Measurements from ENCODE around the gene CUEDC1. TPM values are rescaled to one million over a fixed set of nuclear protein-coding genes. Genes with fewer than 3 reads are reported as not detected.

CUEDC1 gene
- total and polyA plus RNA-seq, 2 donors (not counting 1 experiment from before 2014, with no cell fraction given), result 0.57 TPM; not detected in 1

DNA sequence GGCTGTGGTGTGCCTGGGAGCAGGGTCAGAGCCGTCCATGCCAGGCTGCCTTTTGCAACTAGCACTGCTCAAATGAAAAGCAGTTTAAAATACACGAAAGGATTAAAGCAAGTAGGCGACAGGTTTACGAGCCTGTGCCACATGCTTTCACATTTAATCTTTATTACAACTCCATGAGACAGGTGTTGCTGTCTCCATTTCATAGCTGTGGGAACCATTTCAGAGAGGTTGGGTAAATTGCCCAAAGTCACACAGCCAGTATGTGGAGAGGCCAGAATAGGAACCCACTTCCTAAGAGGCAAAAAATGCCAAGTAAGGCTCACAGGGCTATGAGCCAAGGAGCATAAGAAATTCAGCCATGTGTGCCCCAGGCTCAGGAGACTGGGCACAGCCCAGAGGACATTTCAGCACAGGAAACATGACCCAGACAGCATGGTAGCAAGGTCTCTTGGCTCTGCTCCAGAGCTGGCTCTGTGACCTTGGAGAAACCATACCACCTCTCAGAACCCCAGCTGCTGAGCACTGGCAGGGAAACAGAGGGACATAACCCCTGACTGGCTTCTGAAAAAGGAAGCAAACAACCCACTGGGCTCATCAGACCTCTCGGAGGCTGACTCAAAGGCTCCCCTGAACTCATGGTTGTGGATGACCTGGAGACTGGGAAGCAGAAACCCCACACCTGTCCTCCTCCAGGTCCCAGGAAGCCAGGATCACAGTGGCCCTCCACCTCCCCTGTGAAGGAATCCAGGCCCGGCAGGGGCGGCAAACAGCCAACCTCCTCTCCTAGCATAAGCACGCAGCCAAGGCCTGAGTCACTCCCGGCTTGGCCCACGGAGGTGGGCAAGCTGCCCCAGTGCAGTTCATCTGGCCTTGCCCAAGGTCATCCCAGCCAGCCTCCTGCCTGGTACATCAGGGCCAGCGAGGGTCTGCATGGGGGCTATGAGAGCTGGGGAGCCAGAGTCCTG, 65.0 kb downstream of the CUEDC1 start:
- ChIA-PET CTCF (interaction anchor here (1.0 to 10.5 kb wide), 11 partner anchors 10 to 223 kb away, joined by 3 to 214 read pairs (median 4); partner anchors contain the start of gene VEZF1), POLR2A (no interaction called here)
- H3K4me3 Mint-ChIP-seq, result no peak overlapping the region

More for the DNA sequence above, 65.0 kb downstream of the CUEDC1 start:
- H3K4me1 ChIP-seq (ENCODE audit: control insufficient read depth in 2 of 2, insufficient read depth in 2 of 2, low read length in 2 of 2), result peaks cover 0 to 3% of the 10 kb centered on the region in 2 donors
- no peak for TF ChIP-seq EZH2 (IDR thresholded peaks at IDR 0.05; ENCODE audit: borderline replicate concordance, insufficient read depth, low read depth, low read length, poor library complexity, severe bottlenecking)
- TF ChIP-seq, protein P1, sequence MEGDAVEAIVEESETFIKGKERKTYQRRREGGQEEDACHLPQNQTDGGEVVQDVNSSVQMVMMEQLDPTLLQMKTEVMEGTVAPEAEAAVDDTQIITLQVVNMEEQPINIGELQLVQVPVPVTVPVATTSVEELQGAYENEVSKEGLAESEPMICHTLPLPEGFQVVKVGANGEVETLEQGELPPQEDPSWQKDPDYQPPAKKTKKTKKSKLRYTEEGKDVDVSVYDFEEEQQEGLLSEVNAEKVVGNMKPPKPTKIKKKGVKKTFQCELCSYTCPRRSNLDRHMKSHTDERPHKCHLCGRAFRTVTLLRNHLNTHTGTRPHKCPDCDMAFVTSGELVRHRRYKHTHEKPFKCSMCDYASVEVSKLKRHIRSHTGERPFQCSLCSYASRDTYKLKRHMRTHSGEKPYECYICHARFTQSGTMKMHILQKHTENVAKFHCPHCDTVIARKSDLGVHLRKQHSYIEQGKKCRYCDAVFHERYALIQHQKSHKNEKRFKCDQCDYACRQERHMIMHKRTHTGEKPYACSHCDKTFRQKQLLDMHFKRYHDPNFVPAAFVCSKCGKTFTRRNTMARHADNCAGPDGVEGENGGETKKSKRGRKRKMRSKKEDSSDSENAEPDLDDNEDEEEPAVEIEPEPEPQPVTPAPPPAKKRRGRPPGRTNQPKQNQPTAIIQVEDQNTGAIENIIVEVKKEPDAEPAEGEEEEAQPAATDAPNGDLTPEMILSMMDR (IDR thresholded peaks at IDR 0.05), result no peak
- WGBS (ENCODE audit: insufficient coverage), result 76% methylated on average over 6 of the region's 11 CpGs
- H3K27ac ChIP-seq (ENCODE audit: low read length in 2 of 2), result no peak overlapping the region
- no peaks in the 10 kb centered on the region for H3K9me3 ChIP-seq (ENCODE audit: control extremely low read depth in 1 of 3, control insufficient read depth in 2 of 3, insufficient read depth in 1 of 3, low read length in 2 of 3)
- no peak for DNase-seq
- H3K79me2 ChIP-seq (ENCODE audit: control insufficient read depth, insufficient read depth, low read length), result no peaks in the 10 kb centered on the region
- Mint-ChIP-seq H3K9me3 (ENCODE audit: insufficient read depth) (no peaks in the 10 kb centered on the region), H3K27ac (no peak overlapping the region), H3K4me1 (peaks cover 5% of the 10 kb centered on the region), H3K27me3 (peaks cover 39% of the 10 kb centered on the region)
- H3K9ac ChIP-seq (ENCODE audit: low read length), result no peak overlapping the region
- no peaks in the 10 kb centered on the region for H3K36me3 ChIP-seq (replicated peaks in 1 of 2; ENCODE audit: control extremely low read depth in 1 of 2, control insufficient read depth in 1 of 2, extremely low read depth in 1 of 2, insufficient read depth in 2 of 2, low read length in 1 of 2)
- intact Hi-C loops (cut with micrococcal nuclease), result no loop called here
- no peaks in the 10 kb centered on the region for H4K20me1 ChIP-seq (ENCODE audit: control insufficient read depth, insufficient read depth, low read length, poor library complexity, severe bottlenecking)
- H3K27me3 ChIP-seq (replicated peaks in 1 of 4; ENCODE audit: control extremely low read depth in 1 of 4, control insufficient read depth in 3 of 4, insufficient read depth in 4 of 4, low read length in 3 of 4), result peaks cover 0 to 35% (median 11%) of the 10 kb centered on the region in 4 experiments
- no peak for ATAC-seq (ENCODE audit: low read depth)
- no peak overlapping the region for H3K4me3 ChIP-seq (ENCODE audit: control extremely low read depth in 1 of 5, extremely low read depth in 1 of 5, insufficient read depth in 1 of 5, low read depth in 2 of 5, low read length in 4 of 5)
- no peak overlapping the region for H2AFZ ChIP-seq (ENCODE audit: insufficient read depth, low read depth, low read length, poor library complexity, severe bottlenecking)
- H3K4me2 ChIP-seq (replicated peaks; ENCODE audit: low read depth, low read length, poor library complexity, severe bottlenecking), result no peak overlapping the region

Data from B cell (primary cell).